ENCODE data around the gene TSHZ1.

TSHZ1 gene

DNA sequence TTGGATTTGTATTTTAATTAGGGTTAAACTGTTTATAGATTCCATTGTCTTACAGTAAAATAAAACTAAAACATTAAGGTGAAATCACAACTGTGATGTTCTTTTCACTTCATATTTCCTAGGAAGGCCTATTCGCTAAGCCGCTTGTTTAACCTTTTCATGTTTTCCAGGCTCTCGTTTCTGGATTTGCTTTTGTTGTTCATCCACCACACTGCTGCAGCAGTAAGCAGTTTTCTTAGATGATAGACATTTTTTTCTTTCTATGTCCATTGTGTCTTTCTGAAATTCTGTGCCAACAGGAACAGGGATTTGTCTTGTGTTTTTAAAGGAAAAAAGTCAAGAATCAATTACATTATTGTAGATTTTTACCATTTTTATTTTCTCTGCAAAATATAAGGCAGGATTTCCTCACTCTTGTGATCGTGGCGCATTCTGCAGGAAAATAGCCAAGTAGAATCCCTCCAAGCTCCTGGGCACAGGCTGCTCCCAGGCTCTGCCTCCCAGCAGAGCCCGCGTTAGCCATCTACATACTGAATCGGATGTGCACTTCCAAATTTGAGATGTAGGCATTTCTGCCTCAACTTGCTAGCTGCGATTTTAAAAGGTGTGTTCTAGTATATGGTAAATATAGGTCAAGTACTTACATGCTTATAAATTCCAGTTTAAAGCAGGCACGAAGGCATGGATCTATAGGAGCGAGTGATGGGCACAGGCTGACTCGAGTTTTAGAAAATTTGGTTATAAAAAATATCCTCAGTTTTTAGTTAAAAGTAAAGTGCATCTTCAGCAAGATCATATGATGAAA is 10.2 kb downstream of the TSHZ1 start:
- Histone ChIP-seq H3K9ac (ENCODE audit: low read length) (no peak overlapping the region), H3K4me3 (ENCODE audit: low read length) (no peak overlapping the region), H3K27me3 (ENCODE audit: control insufficient read depth, insufficient read depth, low read length) (no peaks in the 10 kb centered on the region), H3K36me3 (ENCODE audit: control insufficient read depth, insufficient read depth, low read length) (no peaks in the 10 kb centered on the region), H3K9me3 (ENCODE audit: control insufficient read depth, low read length) (no peaks in the 10 kb centered on the region), H3K4me1 (ENCODE audit: control insufficient read depth, insufficient read depth, low read length) (peaks cover 17% of the 10 kb centered on the region)

DNA sequence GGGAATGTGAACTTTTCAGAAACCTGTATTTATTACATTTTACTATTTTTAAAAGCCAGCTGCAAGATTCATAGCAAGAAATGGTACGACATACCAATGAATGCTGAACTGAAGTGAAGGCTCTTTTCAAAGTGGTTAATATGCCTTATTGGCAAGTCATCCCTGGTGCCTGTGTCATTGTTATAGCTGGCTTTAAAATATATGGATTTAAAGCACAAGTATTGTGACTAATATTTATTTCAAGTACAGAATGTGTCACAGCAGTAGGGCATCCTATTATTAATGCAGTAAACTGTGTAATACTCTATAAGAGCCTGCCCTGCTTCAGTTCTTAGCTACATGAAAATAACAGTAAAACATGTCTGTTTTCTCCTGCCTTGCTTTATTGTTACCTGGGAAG is 10.8 kb downstream of the TSHZ1 start:
- Histone ChIP-seq H3K27me3 (ENCODE audit: control insufficient read depth, insufficient read depth, low read length) (no peaks in the 10 kb centered on the region), H3K36me3 (ENCODE audit: control insufficient read depth, insufficient read depth, low read length) (no peaks in the 10 kb centered on the region), H3K4me3 (ENCODE audit: low read length) (no peak overlapping the region), H3K9ac (ENCODE audit: low read length) (no peak overlapping the region), H3K9me3 (ENCODE audit: control insufficient read depth, low read length) (no peaks in the 10 kb centered on the region), H3K4me1 (ENCODE audit: control insufficient read depth, insufficient read depth, low read length) (peaks cover 21% of the 10 kb centered on the region)

DNA sequence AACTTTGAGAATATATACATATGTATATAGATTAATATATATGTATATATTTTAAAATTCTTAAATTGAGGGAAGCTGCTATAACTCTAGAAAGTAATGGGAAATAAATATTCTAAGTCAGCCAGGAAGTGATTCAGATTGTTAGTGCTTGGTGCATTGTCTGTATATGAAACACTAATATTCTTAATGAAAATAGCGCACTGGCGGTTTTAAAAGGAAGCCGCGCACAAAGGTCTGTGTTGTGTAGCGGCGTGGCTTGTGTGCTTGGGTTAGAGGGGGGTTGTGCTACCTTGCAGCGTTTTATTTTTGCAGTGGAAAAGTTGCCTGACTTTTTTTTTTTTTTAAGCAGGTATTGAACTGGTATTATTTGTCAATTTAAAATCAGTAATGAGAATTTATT is 11.3 kb downstream of the TSHZ1 start:
- Histone ChIP-seq H3K9ac (ENCODE audit: low read length) (no peak overlapping the region), H3K4me1 (ENCODE audit: control insufficient read depth, insufficient read depth, low read length) (peaks cover 21% of the 10 kb centered on the region)

DNA sequence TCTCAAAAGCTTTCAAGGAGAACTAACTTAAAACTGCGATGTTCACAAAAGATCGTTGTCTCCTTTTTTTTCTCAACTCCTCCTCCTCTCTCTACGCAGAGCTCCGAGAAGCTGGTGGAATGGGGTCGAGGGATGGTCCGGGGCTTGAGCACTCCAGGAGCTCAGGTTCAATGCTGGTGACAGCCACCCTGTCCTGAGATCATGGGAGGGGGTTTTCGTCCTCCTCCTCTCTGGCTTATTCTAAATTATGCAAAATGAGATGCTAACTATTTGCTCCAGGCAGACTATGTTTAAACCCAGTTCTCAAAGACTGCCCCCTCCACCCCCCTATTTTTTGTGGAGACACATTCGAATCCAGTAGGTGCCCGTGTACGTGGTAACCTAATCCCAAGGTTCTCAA is 11.8 kb downstream of the TSHZ1 start:
- no peaks in the 10 kb centered on the region for H3K36me3 ChIP-seq (ENCODE audit: control insufficient read depth, insufficient read depth, low read length)
- no peak overlapping the region for H3K4me3 ChIP-seq (ENCODE audit: low read length)
- no peak overlapping the region for H3K9ac ChIP-seq (ENCODE audit: low read length)
- H3K9me3 ChIP-seq (ENCODE audit: control insufficient read depth, low read length): no peaks in the 10 kb centered on the region
- H3K27me3 ChIP-seq (ENCODE audit: control insufficient read depth, insufficient read depth, low read length): no peaks in the 10 kb centered on the region
- peaks cover 21% of the 10 kb centered on the region for H3K4me1 ChIP-seq (ENCODE audit: control insufficient read depth, insufficient read depth, low read length)

More for the DNA sequence above, 11.3 kb downstream of the TSHZ1 start:
- Histone ChIP-seq H3K36me3 (ENCODE audit: control insufficient read depth, insufficient read depth, low read length) (no peaks in the 10 kb centered on the region), H3K4me3 (ENCODE audit: low read length) (no peak overlapping the region), H3K27me3 (ENCODE audit: control insufficient read depth, insufficient read depth, low read length) (no peaks in the 10 kb centered on the region), H3K9me3 (ENCODE audit: control insufficient read depth, low read length) (no peaks in the 10 kb centered on the region)

DNA sequence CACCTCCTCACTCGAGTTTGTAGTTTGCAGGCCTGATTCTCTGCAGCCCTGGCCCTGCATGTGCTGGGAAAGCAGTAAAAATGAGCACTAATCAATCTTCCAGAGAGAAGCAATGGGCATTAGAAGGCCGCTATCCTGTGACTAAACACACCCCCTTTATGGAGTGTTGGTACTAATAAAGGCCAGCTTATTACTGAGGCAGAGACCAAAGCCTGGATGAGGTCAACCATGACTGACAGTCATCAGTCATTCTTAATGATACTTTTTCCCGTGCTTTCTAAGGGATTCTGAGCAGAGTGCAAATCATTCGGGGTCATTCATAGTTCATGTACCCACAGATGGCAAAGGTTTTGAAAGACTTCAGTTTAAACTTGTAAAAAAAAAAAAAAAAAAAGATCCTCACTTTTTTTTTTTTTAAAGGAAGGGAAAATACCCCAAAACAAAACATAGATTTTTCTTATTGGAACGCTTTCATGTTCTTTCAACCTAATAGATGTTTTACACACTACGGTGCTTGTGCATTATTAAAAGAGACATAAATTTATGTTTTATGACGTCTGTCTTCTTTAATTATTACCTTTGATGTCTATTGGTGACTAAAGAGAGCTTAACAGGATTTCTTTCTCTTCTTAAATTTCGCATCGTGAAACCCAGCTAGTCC is 13.2 kb downstream of the TSHZ1 start:
- Histone ChIP-seq H3K27me3 (ENCODE audit: control insufficient read depth, insufficient read depth, low read length) (no peaks in the 10 kb centered on the region), H3K9me3 (ENCODE audit: control insufficient read depth, low read length) (no peaks in the 10 kb centered on the region), H3K9ac (ENCODE audit: low read length) (no peak overlapping the region), H3K4me1 (ENCODE audit: control insufficient read depth, insufficient read depth, low read length) (peaks cover 20% of the 10 kb centered on the region), H3K4me3 (ENCODE audit: low read length) (no peak overlapping the region), H3K36me3 (ENCODE audit: control insufficient read depth, insufficient read depth, low read length) (no peaks in the 10 kb centered on the region)

DNA sequence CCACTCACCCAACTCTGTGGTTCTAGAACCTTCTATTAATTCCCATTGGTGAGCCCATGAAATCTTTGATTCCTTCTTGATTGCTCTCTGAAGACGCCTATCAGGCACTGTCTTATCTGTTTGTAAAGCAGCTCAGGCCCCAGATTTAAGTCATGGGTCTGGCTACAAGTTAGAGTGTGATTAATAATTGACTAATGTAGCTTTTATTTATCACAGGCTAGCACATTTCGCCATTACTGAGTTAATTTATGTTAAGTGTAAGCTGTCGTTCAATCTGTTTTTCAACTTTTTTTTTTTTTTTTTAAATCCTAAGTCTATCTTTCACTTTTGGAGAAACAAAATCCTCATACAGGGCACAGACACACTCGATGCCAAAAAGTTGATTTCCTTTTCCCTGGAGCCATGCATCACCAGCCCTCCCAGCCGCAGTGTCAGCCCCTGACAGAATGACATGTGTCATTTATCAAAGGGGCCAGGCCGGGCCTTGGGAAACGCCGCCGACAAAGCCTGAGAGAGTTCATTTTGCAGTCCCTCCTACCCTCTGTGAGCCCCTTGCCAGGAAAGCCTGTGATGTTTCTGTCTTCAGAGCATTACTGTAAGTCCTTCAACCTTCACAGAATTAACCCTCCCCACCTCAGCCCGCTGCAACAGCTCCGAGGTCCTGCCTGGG is 15.8 kb downstream of the TSHZ1 start:
- Histone ChIP-seq H3K27me3 (ENCODE audit: control insufficient read depth, insufficient read depth, low read length) (no peaks in the 10 kb centered on the region), H3K36me3 (ENCODE audit: control insufficient read depth, insufficient read depth, low read length) (no peaks in the 10 kb centered on the region), H3K9ac (ENCODE audit: low read length) (peak overlapping the region; percentile 12), H3K9me3 (ENCODE audit: control insufficient read depth, low read length) (no peaks in the 10 kb centered on the region), H3K4me3 (ENCODE audit: low read length) (no peak overlapping the region), H3K4me1 (ENCODE audit: control insufficient read depth, insufficient read depth, low read length) (peaks cover 20% of the 10 kb centered on the region)

DNA sequence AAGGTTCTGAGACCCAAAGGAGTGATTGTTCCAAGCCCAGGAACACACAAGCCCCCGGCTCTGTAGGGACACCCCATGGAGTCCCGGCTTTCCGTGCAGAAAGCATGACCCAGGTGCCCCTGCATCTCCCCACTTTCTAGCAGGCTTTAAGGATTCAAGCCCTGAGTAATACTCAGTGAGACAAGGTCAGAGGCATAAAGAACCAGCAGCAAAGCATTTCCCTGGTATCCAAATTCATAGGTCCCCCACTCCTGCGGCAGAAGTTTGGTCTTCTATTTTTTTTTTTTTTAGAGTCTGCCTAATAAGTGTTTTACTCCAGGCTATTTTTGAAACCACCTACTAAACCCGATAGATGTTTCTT is 16.3 kb downstream of the TSHZ1 start:
- no peak overlapping the region for H3K4me3 ChIP-seq (ENCODE audit: low read length)
- no peaks in the 10 kb centered on the region for H3K27me3 ChIP-seq (ENCODE audit: control insufficient read depth, insufficient read depth, low read length)
- no peaks in the 10 kb centered on the region for H3K36me3 ChIP-seq (ENCODE audit: control insufficient read depth, insufficient read depth, low read length)
- H3K9me3 ChIP-seq (ENCODE audit: control insufficient read depth, low read length): no peaks in the 10 kb centered on the region
- H3K4me1 ChIP-seq (ENCODE audit: control insufficient read depth, insufficient read depth, low read length): peaks cover 20% of the 10 kb centered on the region
- H3K9ac ChIP-seq (ENCODE audit: low read length): peak overlapping the region; percentile 12

DNA sequence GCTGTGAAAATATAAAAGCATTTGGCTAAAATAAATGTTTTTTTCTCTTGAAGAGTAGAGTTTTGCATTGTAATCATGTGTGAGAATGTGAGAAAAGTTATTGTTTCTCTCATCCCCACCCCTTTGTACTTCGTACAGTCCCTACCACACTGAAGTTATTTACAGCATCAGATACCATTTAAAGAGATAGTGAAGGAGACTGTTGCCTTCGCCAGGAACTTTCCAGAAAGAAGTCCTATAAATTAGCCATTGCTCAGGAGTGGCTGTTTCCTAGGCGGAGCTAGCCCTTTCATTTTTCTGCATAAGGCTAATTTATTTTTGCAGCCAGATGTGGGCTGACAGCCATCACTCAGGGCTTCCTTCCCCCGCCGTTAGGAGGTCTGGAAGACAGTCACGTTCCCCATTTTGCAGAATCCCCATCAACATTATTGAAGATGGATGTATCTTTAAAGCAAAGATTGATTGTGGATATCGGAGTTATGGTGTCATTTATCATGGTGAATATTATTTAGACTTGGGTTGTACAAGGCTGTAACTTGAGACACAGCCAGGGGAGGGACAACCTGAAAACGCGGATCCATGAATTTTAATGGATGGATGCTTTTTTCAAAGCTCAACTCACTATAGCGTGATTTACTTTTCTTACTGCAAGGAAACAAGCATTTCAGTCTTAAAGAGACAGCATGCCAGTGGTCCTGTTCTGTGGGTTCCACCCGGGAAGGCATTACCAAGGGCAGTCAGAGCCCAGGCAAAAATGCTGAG is 17.1 kb downstream of the TSHZ1 start:
- Histone ChIP-seq H3K36me3 (ENCODE audit: control insufficient read depth, insufficient read depth, low read length) (no peaks in the 10 kb centered on the region), H3K4me1 (ENCODE audit: control insufficient read depth, insufficient read depth, low read length) (peaks cover 20% of the 10 kb centered on the region), H3K27me3 (ENCODE audit: control insufficient read depth, insufficient read depth, low read length) (no peaks in the 10 kb centered on the region), H3K9me3 (ENCODE audit: control insufficient read depth, low read length) (no peaks in the 10 kb centered on the region), H3K4me3 (ENCODE audit: low read length) (no peak overlapping the region), H3K9ac (ENCODE audit: low read length) (no peak overlapping the region)

DNA sequence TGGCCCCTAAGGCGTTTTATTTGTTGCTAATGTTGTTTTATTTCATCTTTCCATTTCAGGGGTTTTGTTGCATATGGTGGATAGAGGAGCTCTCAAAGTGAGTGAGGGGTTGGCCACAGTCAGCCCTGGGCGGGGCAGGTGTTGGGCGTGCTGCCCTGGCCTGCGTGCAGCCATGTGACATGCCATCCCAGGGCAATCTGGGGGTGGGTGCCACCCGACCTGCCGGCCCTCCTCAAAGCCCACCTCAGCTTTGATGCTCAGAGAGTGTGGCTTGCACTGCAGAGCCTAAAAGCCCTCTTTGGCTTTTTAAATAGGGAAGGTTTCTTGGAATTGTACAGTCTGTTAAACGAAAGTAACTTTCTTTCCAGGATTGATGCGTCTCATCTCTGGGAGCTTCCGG is 18.4 kb downstream of the TSHZ1 start:
- H3K4me1 ChIP-seq (ENCODE audit: control insufficient read depth, insufficient read depth, low read length): peaks cover 20% of the 10 kb centered on the region

DNA sequence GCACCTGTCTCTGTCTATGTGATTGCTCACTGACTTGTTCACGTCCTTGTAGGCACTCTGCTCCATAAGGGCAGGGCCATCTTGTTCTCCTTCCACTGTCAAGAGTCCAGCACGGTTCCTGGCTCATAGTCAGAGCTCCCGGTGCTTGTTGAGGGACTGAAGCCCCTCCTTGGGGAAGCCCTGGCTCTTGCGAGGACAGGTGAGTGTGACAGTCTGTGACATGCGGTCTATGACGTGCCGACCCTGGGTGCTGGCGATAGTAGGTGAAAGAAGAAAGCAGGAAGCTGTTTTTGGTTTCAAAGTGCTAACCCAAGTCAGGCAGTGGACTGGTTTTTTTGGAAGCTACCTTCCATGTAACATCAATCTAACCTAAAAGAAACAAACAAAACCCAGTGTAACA is 18.8 kb downstream of the TSHZ1 start:
- no peak overlapping the region for H3K4me3 ChIP-seq (ENCODE audit: low read length)
- no peaks in the 10 kb centered on the region for H3K9me3 ChIP-seq (ENCODE audit: control insufficient read depth, low read length)
- no peak overlapping the region for H3K9ac ChIP-seq (ENCODE audit: low read length)
- H3K27me3 ChIP-seq (ENCODE audit: control insufficient read depth, insufficient read depth, low read length): no peaks in the 10 kb centered on the region
- no peaks in the 10 kb centered on the region for H3K36me3 ChIP-seq (ENCODE audit: control insufficient read depth, insufficient read depth, low read length)
- H3K4me1 ChIP-seq (ENCODE audit: control insufficient read depth, insufficient read depth, low read length): peaks cover 20% of the 10 kb centered on the region

More for the DNA sequence above, 18.4 kb downstream of the TSHZ1 start:
- Histone ChIP-seq H3K4me3 (ENCODE audit: low read length) (no peak overlapping the region), H3K36me3 (ENCODE audit: control insufficient read depth, insufficient read depth, low read length) (no peaks in the 10 kb centered on the region), H3K9ac (ENCODE audit: low read length) (no peak overlapping the region), H3K9me3 (ENCODE audit: control insufficient read depth, low read length) (no peaks in the 10 kb centered on the region), H3K27me3 (ENCODE audit: control insufficient read depth, insufficient read depth, low read length) (no peaks in the 10 kb centered on the region)

DNA sequence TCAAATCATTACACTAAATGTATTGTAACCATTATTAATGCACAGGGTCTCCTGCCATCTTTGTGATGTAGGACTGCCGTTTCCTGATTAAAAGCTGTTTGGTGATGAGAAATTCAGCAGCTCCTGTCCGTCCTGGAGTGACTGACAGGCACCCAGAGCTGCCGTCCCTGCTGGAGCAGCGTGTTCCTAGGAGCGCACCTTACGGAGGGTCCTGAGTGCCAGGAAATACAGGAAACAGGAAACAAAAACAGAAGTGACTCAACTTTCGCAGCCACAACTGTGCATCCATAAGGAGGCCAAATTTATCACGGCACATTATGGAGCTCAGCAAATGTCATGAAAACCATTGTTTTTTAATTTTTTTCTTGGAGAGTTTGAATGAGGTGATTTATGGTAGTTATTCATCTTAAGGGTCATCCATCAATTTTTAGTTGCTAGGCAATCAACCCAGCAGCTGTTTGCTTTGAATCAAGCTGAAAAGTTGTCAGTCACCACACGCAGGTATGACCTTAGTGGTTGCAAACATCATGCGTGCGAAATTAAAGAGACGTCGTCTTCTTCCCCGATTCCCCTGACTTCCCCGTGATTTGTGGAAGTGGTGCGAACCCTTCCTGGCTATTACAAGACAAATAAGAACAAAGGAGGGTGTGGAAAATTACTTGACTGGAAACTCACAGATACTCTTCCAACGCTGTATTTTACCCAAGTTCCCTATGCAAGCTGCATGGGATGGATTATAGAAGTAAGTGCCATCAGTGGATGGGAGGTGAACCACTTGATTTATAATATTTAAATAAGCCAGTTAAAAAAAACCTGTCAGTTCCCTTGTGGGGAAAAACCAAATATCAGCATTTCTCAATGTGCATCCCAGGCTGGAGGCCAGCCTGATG is 19.8 kb downstream of the TSHZ1 start:
- Histone ChIP-seq H3K27me3 (ENCODE audit: control insufficient read depth, insufficient read depth, low read length) (no peaks in the 10 kb centered on the region), H3K9me3 (ENCODE audit: control insufficient read depth, low read length) (no peaks in the 10 kb centered on the region), H3K4me1 (ENCODE audit: control insufficient read depth, insufficient read depth, low read length) (peaks cover 20% of the 10 kb centered on the region)

More for the DNA sequence above, 19.8 kb downstream of the TSHZ1 start:
- no peaks in the 10 kb centered on the region for H3K36me3 ChIP-seq (ENCODE audit: control insufficient read depth, insufficient read depth, low read length)
- no peak overlapping the region for H3K9ac ChIP-seq (ENCODE audit: low read length)
- H3K4me3 ChIP-seq (ENCODE audit: low read length): no peak overlapping the region
